LNCaP clone FGC (cell line): Measurements from ENCODE around the gene GNAQ.

ENCODE experiments used
- DNase-seq: peaks from one replicate; pipeline ENCODE4 v3.0.0-alpha.2; 2011; ENCODE audit warnings: low read depth
- H3K4me3 ChIP-seq: 2 replicates; pipeline ENCODE4 v1.5.1; 2011; ENCODE audit warnings: mild to moderate bottlenecking, low read depth, low read length, control low read depth
- CTCF ChIP-seq: IDR thresholded peaks from 2 replicates; pipeline ENCODE4 v1.5.1; 2012; ENCODE audit warnings: mild to moderate bottlenecking; ENCODE audit not compliant: control insufficient read depth, insufficient read depth; ENCODE audit errors: extremely low read depth

The GNAQ gene

GRCh38 chr9:77753180-77753579 lies 278.4 kb downstream of the GNAQ start:
- no peak for DNase-seq
- H3K4me3 ChIP-seq, result no peak overlapping the region
- TF ChIP-seq CTCF, result no peak

GRCh38 chr9:77752554-77752953 lies 279.1 kb downstream of the GNAQ start:
- no peak for TF ChIP-seq CTCF
- no peak for DNase-seq
- no peak overlapping the region for H3K4me3 ChIP-seq

GRCh38 chr9:77751341-77752091 lies 280.1 kb downstream of the GNAQ start:
- no peak for DNase-seq
- peak; percentile 55 for TF ChIP-seq CTCF
- no peak overlapping the region for H3K4me3 ChIP-seq

GRCh38 chr9:77750981-77751340 lies 280.6 kb downstream of the GNAQ start:
- no peak for DNase-seq
- H3K4me3 ChIP-seq, result no peak overlapping the region
- no peak for TF ChIP-seq CTCF

GRCh38 chr9:77750284-77750683 lies 281.3 kb downstream of the GNAQ start:
- TF ChIP-seq CTCF, result no peak
- H3K4me3 ChIP-seq, result no peak overlapping the region
- no peak for DNase-seq

- no peak for DNase-seq
- H3K4me3 ChIP-seq, result no peak overlapping the region
- no peak for TF ChIP-seq CTCF
Observed at GRCh38 chr9:77748214-77748772, 283.3 kb downstream of the GNAQ start.

GRCh38 chr9:77747163-77747562 lies 284.4 kb downstream of the GNAQ start:
- no peak for TF ChIP-seq CTCF
- DNase-seq, result no peak
- no peak overlapping the region for H3K4me3 ChIP-seq
